ENCODE data around the gene FAM184B.

GRCh38 chr4:17805580-17806155, 24.2 kb upstream of the FAM184B start:
- no peak for TF ChIP-seq MAFK (IDR thresholded peaks at IDR 0.05; ENCODE audit: partially characterized antibody)
- no peak for TF ChIP-seq CHD2 (IDR thresholded peaks at IDR 0.05; ENCODE audit: low read length, partially characterized antibody)
- TF ChIP-seq, protein P1, sequence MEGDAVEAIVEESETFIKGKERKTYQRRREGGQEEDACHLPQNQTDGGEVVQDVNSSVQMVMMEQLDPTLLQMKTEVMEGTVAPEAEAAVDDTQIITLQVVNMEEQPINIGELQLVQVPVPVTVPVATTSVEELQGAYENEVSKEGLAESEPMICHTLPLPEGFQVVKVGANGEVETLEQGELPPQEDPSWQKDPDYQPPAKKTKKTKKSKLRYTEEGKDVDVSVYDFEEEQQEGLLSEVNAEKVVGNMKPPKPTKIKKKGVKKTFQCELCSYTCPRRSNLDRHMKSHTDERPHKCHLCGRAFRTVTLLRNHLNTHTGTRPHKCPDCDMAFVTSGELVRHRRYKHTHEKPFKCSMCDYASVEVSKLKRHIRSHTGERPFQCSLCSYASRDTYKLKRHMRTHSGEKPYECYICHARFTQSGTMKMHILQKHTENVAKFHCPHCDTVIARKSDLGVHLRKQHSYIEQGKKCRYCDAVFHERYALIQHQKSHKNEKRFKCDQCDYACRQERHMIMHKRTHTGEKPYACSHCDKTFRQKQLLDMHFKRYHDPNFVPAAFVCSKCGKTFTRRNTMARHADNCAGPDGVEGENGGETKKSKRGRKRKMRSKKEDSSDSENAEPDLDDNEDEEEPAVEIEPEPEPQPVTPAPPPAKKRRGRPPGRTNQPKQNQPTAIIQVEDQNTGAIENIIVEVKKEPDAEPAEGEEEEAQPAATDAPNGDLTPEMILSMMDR (IDR thresholded peaks at IDR 0.05), result no peak
- TF ChIP-seq JUNB (IDR thresholded peaks at IDR 0.05), result no peak
- no peak for TF ChIP-seq CEBPB (IDR thresholded peaks at IDR 0.05)
- no peak for TF ChIP-seq ELK1 (IDR thresholded peaks at IDR 0.05; ENCODE audit: low read depth, low read length)
- TF ChIP-seq MYC (IDR thresholded peaks at IDR 0.05; ENCODE audit: borderline replicate concordance, low read length), result no peak
- no peak for TF ChIP-seq POLR2A (IDR thresholded peaks at IDR 0.05; ENCODE audit: low read length)
